GM12873 (cell line): ENCODE results near the gene CNPY1.

Experiments
- CTCF ChIP-seq: IDR thresholded peaks from 2 replicates; pipeline ENCODE4 v1.5.1; 2012; ENCODE audit warnings: low read depth, mild to moderate bottlenecking, moderate library complexity, low read length, control low read depth; ENCODE audit not compliant: insufficient read depth; ENCODE audit errors: missing control alignments

The CNPY1 gene

GRCh38 chr7:155589001-155589980 lies 42.9 kb upstream of the CNPY1 start:
- no peak for TF ChIP-seq CTCF

GRCh38 chr7:155588468-155588998 lies 42.2 kb upstream of the CNPY1 start:
- no peak for TF ChIP-seq CTCF

- no peak for TF ChIP-seq CTCF
These were observed 41.1 kb upstream of the CNPY1 start for GRCh38 chr7:155587486-155587885.

- no peak for TF ChIP-seq CTCF
These were observed 40.6 kb upstream of the CNPY1 start for GRCh38 chr7:155586843-155587440.

GRCh38 chr7:155585951-155586350 lies 39.6 kb upstream of the CNPY1 start:
- no peak for TF ChIP-seq CTCF

- no peak for TF ChIP-seq CTCF
These were observed 39.2 kb upstream of the CNPY1 start for GRCh38 chr7:155585532-155585895.
